Prostate gland (tissue), 2 donors: ENCODE results near the gene PLA2G12A.

Source experiments
- POLR2A ChIP-seq: fragments of 450-650 bp; IDR thresholded peaks from one replicate; pipeline ENCODE4 v1.6.1; 2016; ENCODE audit warnings: antibody characterized with exemption, mild to moderate bottlenecking
- POLR2AphosphoS5 ChIP-seq: sonication (generic); formaldehyde crosslinking; IDR thresholded peaks from one replicate; pipeline ENCODE4 v1.6.1; 2017; ENCODE audit warnings: antibody characterized with exemption
- TF ChIP-seq, protein P1 (sequence below), 4 experiments: fragments of 200-600 bp in 2 of 4; fragments of 450-650 bp in 2 of 4; sonication (generic) in 2 of 4; IDR thresholded peaks; 1 replicate in 3 of 4; 2 replicates in 1 of 4; pipeline ENCODE4 v1.5.1; 2016 to 2019; ENCODE audit warnings: antibody characterized with exemption in 4 of 4, mild to moderate bottlenecking in 2 of 4, moderate library complexity in 2 of 4

DNA sequence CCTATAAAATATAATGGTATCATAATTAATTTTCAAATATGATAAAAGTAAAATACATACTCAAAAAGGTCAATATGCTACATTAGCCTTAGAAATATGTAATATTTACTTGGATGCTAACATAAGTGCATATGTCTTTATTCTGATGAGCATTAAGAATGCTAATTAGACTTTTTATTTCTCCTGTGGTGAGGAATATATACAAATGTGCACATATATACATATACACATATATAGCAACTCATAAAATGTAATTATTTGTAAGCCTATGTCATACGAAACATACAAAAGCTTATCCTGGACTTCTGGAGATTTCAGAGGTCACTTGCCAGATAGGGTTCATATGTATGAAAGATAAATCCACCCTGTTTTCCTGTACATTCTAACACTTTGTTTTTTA is 11.1 kb downstream of the PLA2G12A start:
- TF ChIP-seq, protein P1, sequence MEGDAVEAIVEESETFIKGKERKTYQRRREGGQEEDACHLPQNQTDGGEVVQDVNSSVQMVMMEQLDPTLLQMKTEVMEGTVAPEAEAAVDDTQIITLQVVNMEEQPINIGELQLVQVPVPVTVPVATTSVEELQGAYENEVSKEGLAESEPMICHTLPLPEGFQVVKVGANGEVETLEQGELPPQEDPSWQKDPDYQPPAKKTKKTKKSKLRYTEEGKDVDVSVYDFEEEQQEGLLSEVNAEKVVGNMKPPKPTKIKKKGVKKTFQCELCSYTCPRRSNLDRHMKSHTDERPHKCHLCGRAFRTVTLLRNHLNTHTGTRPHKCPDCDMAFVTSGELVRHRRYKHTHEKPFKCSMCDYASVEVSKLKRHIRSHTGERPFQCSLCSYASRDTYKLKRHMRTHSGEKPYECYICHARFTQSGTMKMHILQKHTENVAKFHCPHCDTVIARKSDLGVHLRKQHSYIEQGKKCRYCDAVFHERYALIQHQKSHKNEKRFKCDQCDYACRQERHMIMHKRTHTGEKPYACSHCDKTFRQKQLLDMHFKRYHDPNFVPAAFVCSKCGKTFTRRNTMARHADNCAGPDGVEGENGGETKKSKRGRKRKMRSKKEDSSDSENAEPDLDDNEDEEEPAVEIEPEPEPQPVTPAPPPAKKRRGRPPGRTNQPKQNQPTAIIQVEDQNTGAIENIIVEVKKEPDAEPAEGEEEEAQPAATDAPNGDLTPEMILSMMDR (IDR thresholded peaks at IDR 0.05) = no peak
- TF ChIP-seq POLR2A (no peak), POLR2AphosphoS5 (no peak)
